GM03348 (cell line): ENCODE results near the gene TBXAS1.

Source experiments
- DNase-seq: peaks from one replicate; pipeline ENCODE4 v3.0.0; 2012; ENCODE audit warnings: low spot score

TBXAS1 gene

GRCh38 chr7:140050100-140050499 is 221.0 kb downstream of the TBXAS1 start:
- DNase-seq, result no peak

GRCh38 chr7:140051820-140052219 is 222.8 kb downstream of the TBXAS1 start:
- no peak for DNase-seq

- no peak for DNase-seq
Measured at GRCh38 chr7:140053812-140054539, 224.9 kb downstream of the TBXAS1 start.

- no peak for DNase-seq
Measured at GRCh38 chr7:140054751-140055150, 225.7 kb downstream of the TBXAS1 start.

GRCh38 chr7:140055833-140056232 is 226.8 kb downstream of the TBXAS1 start:
- DNase-seq, result no peak

GRCh38 chr7:140056431-140057142 is 227.5 kb downstream of the TBXAS1 start:
- no peak for DNase-seq

- no peak for DNase-seq
Measured at GRCh38 chr7:140057143-140057535, 228.1 kb downstream of the TBXAS1 start.

GRCh38 chr7:140058517-140058916 is 229.5 kb downstream of the TBXAS1 start:
- no peak for DNase-seq

GRCh38 chr7:140059273-140060242 is 230.5 kb downstream of the TBXAS1 start:
- DNase-seq, result peak; percentile 65

- no peak for DNase-seq
Measured at GRCh38 chr7:140060243-140060630, 231.2 kb downstream of the TBXAS1 start.

GRCh38 chr7:140060788-140061606 is 231.9 kb downstream of the TBXAS1 start:
- no peak for DNase-seq

GRCh38 chr7:140061607-140061930 is 232.5 kb downstream of the TBXAS1 start:
- DNase-seq, result no peak

GRCh38 chr7:140062118-140062527 is 233.1 kb downstream of the TBXAS1 start:
- peak; percentile 18 for DNase-seq

- DNase-seq, result peak; percentile 92
Measured at GRCh38 chr7:140062528-140063299, 233.7 kb downstream of the TBXAS1 start, which contains the start of gene PARP12. Gene PARP12 (minus strand): TSS chr7:140062951. CDS start chr7:140062847, 104 bp downstream.

GRCh38 chr7:140067052-140067451 is 238.0 kb downstream of the TBXAS1 start:
- no peak for DNase-seq

GRCh38 chr7:140068033-140068432 is 239.0 kb downstream of the TBXAS1 start:
- no peak for DNase-seq

GRCh38 chr7:140069298-140069949 is 240.4 kb downstream of the TBXAS1 start:
- DNase-seq, result no peak
